OCI-LY1 (cell line): ENCODE results near the gene SPRED2.

ENCODE experiments used
- H2AFZ ChIP-seq: fragments of 200-600 bp; sonication (generic), shearing (Covaris generic); 2 replicates; pipeline ENCODE4 v1.6.0; 2014; ENCODE audit warnings: antibody characterized with exemption, mild to moderate bottlenecking, low read length
- H3F3A ChIP-seq: fragments of 200-600 bp; sonication (generic), shearing (Covaris generic); 2 replicates; pipeline ENCODE4 v1.6.0; 2014; ENCODE audit warnings: mild to moderate bottlenecking, antibody characterized with exemption, low read length, moderate library complexity; ENCODE audit not compliant: insufficient read depth
- H3K27ac ChIP-seq: fragments of 200-600 bp; sonication (generic); 2 replicates; pipeline ENCODE4 v1.5.1; 2014; ENCODE audit warnings: low read length, mixed run types, mild to moderate bottlenecking, low read depth; ENCODE audit not compliant: poor library complexity, severe bottlenecking
- H3K27me3 ChIP-seq: fragments of 200-600 bp; sonication (generic); 2 replicates; pipeline ENCODE4 v1.6.0; 2014; ENCODE audit warnings: antibody characterized with exemption, mild to moderate bottlenecking, low read length, moderate library complexity; ENCODE audit not compliant: insufficient read depth
- H3K36me3 ChIP-seq: fragments of 200-600 bp; sonication (generic); 2 replicates; pipeline ENCODE4 v1.6.1; 2014; ENCODE audit warnings: mild to moderate bottlenecking, antibody characterized with exemption, low read length, moderate library complexity, mixed read lengths; ENCODE audit not compliant: insufficient read depth
- H3K4me1 ChIP-seq: fragments of 200-600 bp; sonication (generic); 2 replicates; pipeline ENCODE4 v1.5.1; 2014; ENCODE audit warnings: mild to moderate bottlenecking, low read length, moderate library complexity; ENCODE audit not compliant: insufficient read depth, severe bottlenecking
- H3K4me2 ChIP-seq: fragments of 200-600 bp; sonication (generic), shearing (Covaris generic); 2 replicates; pipeline ENCODE4 v1.6.1; 2014; ENCODE audit warnings: low read length
- H3K4me3 ChIP-seq: fragments of 200-600 bp; sonication (generic); 2 replicates; pipeline ENCODE4 v1.5.1; 2014; ENCODE audit warnings: low read length, low read depth, mild to moderate bottlenecking, mixed read lengths; ENCODE audit not compliant: poor library complexity, severe bottlenecking
- H3K79me2 ChIP-seq: fragments of 200-600 bp; shearing (Covaris generic); 2 replicates; pipeline ENCODE4 v1.6.1; 2016; ENCODE audit warnings: mixed run types, low read length, mixed read lengths; ENCODE audit not compliant: insufficient read depth
- H3K9ac ChIP-seq: fragments of 200-600 bp; sonication (generic), shearing (Covaris generic); 2 replicates; pipeline ENCODE4 v1.6.1; 2014; ENCODE audit warnings: mild to moderate bottlenecking, low read length, mixed read lengths
- H3K9me2 ChIP-seq: fragments of 200-600 bp; sonication (generic), shearing (Covaris generic); 2 replicates; pipeline ENCODE4 v1.6.1; 2014; ENCODE audit warnings: low read depth, mild to moderate bottlenecking, low read length, mixed read lengths
- H3K9me3 ChIP-seq: fragments of 200-600 bp; shearing (Covaris generic); 2 replicates; pipeline ENCODE4 v1.6.1; 2014; ENCODE audit warnings: low read length, mixed read lengths
- H4K20me1 ChIP-seq: fragments of 200-600 bp; sonication (generic), shearing (Covaris generic); 2 replicates; pipeline ENCODE4 v1.6.0; 2016; ENCODE audit warnings: mild to moderate bottlenecking, low read length; ENCODE audit not compliant: insufficient read depth
- CTCF ChIP-seq: fragments of 200-600 bp; sonication (generic), shearing (Covaris generic); IDR thresholded peaks from 2 replicates; pipeline ENCODE4 v1.5.1; 2017; ENCODE audit warnings: mild to moderate bottlenecking, antibody characterized with exemption, low read length, moderate library complexity, mixed read lengths
- EZH2 ChIP-seq: fragments of 200-600 bp; sonication (generic), shearing (Covaris generic); IDR thresholded peaks from 2 replicates; pipeline ENCODE4 v1.8.0; 2017; ENCODE audit warnings: borderline replicate concordance, mixed run types, mild to moderate bottlenecking, antibody characterized with exemption, low read length, moderate library complexity, mixed read lengths

Gene SPRED2

GRCh38 chr2:65300761-65301711 lies 131.4 kb downstream of the SPRED2 start:
- H3K27me3 ChIP-seq, result no peaks in the 10 kb centered on the region
- H3K9ac ChIP-seq, result peak overlapping the region; percentile 45; the same call in 1 of the 2 replicates
- no peak overlapping the region for H2AFZ ChIP-seq
- peak overlapping the region; percentile 93 for H3K27ac ChIP-seq
- peak overlapping the region; percentile 38 for H3K4me3 ChIP-seq
- TF ChIP-seq CTCF, result no peak
- TF ChIP-seq EZH2, result no peak
- no peaks in the 10 kb centered on the region for H3K79me2 ChIP-seq
- no peaks in the 10 kb centered on the region for H3F3A ChIP-seq
- peak overlapping the region; percentile 56 for H3K4me2 ChIP-seq
- no peaks in the 10 kb centered on the region for H3K9me2 ChIP-seq
- H3K4me1 ChIP-seq, result peaks cover 68% of the 10 kb centered on the region
- no peaks in the 10 kb centered on the region for H3K9me3 ChIP-seq
- H4K20me1 ChIP-seq, result no peaks in the 10 kb centered on the region
- H3K36me3 ChIP-seq, result no peaks in the 10 kb centered on the region

- peak overlapping the region; percentile 38 for H3K4me3 ChIP-seq
Measured at GRCh38 chr2:65300134-65300760, 132.2 kb downstream of the SPRED2 start.

GRCh38 chr2:65299246-65299645 lies 133.2 kb downstream of the SPRED2 start:
- no peak overlapping the region for H2AFZ ChIP-seq
- H3K36me3 ChIP-seq, result no peaks in the 10 kb centered on the region
- H3K79me2 ChIP-seq, result no peaks in the 10 kb centered on the region
- no peaks in the 10 kb centered on the region for H3K9me3 ChIP-seq
- H3K9me2 ChIP-seq, result no peaks in the 10 kb centered on the region
- no peaks in the 10 kb centered on the region for H3F3A ChIP-seq
- H3K9ac ChIP-seq, result no peak overlapping the region
- no peak overlapping the region for H3K4me2 ChIP-seq
- no peak for TF ChIP-seq EZH2
- no peak for TF ChIP-seq CTCF
- no peaks in the 10 kb centered on the region for H4K20me1 ChIP-seq
- H3K4me1 ChIP-seq, result peaks cover 68% of the 10 kb centered on the region
- no peak overlapping the region for H3K4me3 ChIP-seq
- H3K27me3 ChIP-seq, result no peaks in the 10 kb centered on the region
- H3K27ac ChIP-seq, result no peak overlapping the region

More at GRCh38 chr2:65300134-65300760, 132.2 kb downstream of the SPRED2 start:
- Histone ChIP-seq H3K9me2 (no peaks in the 10 kb centered on the region), H3K4me2 (peak overlapping the region; percentile 56), H3K79me2 (no peaks in the 10 kb centered on the region), H4K20me1 (no peaks in the 10 kb centered on the region), H3K36me3 (no peaks in the 10 kb centered on the region), H3K4me1 (peaks cover 68% of the 10 kb centered on the region), H3K9me3 (no peaks in the 10 kb centered on the region), H3F3A (no peaks in the 10 kb centered on the region), H3K27ac (peak overlapping the region; percentile 93), H2AFZ (no peak overlapping the region), H3K27me3 (no peaks in the 10 kb centered on the region), H3K9ac (peak overlapping the region; percentile 45; the same call in 1 of the 2 replicates)
- TF ChIP-seq EZH2 (no peak), CTCF (no peak)
